ENCODE results near the gene OR4E1. TPM values are rescaled to one million over a fixed set of nuclear protein-coding genes. Genes with fewer than 3 reads are reported as not detected.

OR4E1 gene
- total RNA-seq, 2 donors from 2014 or later = 0.05 TPM; not detected in 1

- no peak for TF ChIP-seq CTCF (IDR thresholded peaks at IDR 0.05)
- no peak within 1 kb of the TSS for H3K9ac ChIP-seq (ENCODE audit: low read depth in 2 of 2, low read length in 2 of 2)
- no peak within 1 kb of the TSS for H3K4me3 ChIP-seq
- no peaks in the 10 kb centered on the region for H3K36me3 ChIP-seq
- no peaks in the 10 kb centered on the region for H3K4me1 ChIP-seq
- peak within 1 kb of the TSS; percentile 7 for H3K27ac ChIP-seq
- no peaks in the 10 kb centered on the region for H3K27me3 ChIP-seq
- no peaks in the 10 kb centered on the region for H3K9me3 ChIP-seq
- intact Hi-C loops (cut with DNase I) = no loop called here
- DNase-seq = peak; percentile 25
Measured at GRCh38 chr14:21653331-21653885, 20.2 kb downstream of the OR4E1 start, which contains the start of gene OR4E2. TSS of gene OR4E2 (plus strand) at chr14:21653835. CDS start at chr14:21665083, 11,248 bp downstream.

- H3K36me3 ChIP-seq = no peaks in the 10 kb centered on the region
- peak overlapping the region; percentile 7 for H3K27ac ChIP-seq
- no peaks in the 10 kb centered on the region for H3K4me1 ChIP-seq
- no peak for TF ChIP-seq CTCF (IDR thresholded peaks at IDR 0.05)
- intact Hi-C loops (cut with DNase I) = no loop called here
- no peak overlapping the region for H3K9ac ChIP-seq (ENCODE audit: low read depth in 2 of 2, low read length in 2 of 2)
- H3K27me3 ChIP-seq = no peaks in the 10 kb centered on the region
- no peak overlapping the region for H3K4me3 ChIP-seq
- H3K9me3 ChIP-seq = no peaks in the 10 kb centered on the region
- DNase-seq = peak; percentile 67
Measured at GRCh38 chr14:21652209-21652808, 21.3 kb downstream of the OR4E1 start.

- no peaks in the 10 kb centered on the region for H3K36me3 ChIP-seq
- intact Hi-C loops (cut with DNase I) = no loop called here
- no peak for DNase-seq
- H3K9ac ChIP-seq (ENCODE audit: low read depth in 2 of 2, low read length in 2 of 2) = no peak overlapping the region
- H3K27ac ChIP-seq = no peak overlapping the region
- H3K27me3 ChIP-seq = no peaks in the 10 kb centered on the region
- H3K9me3 ChIP-seq = no peaks in the 10 kb centered on the region
- H3K4me3 ChIP-seq = no peak overlapping the region
- TF ChIP-seq CTCF (IDR thresholded peaks at IDR 0.05) = no peak
- no peaks in the 10 kb centered on the region for H3K4me1 ChIP-seq
Measured at GRCh38 chr14:21647380-21647779, 26.2 kb downstream of the OR4E1 start.

GRCh38 chr14:21643407-21643806 lies 30.2 kb downstream of the OR4E1 start:
- Histone ChIP-seq H3K36me3 (no peaks in the 10 kb centered on the region), H3K27ac (no peak overlapping the region), H3K9ac (ENCODE audit: low read depth in 2 of 2, low read length in 2 of 2) (no peak overlapping the region), H3K4me3 (no peak overlapping the region), H3K4me1 (no peaks in the 10 kb centered on the region), H3K27me3 (no peaks in the 10 kb centered on the region), H3K9me3 (no peaks in the 10 kb centered on the region)
- intact Hi-C loops (cut with DNase I) = loop anchor here (5.0 kb wide), 1 partner anchor 89 kb away; no protein-coding TSS in a partner anchor
- no peak for TF ChIP-seq CTCF (IDR thresholded peaks at IDR 0.05)
- no peak for DNase-seq

GRCh38 chr14:21642683-21643082 lies 30.9 kb downstream of the OR4E1 start:
- no peaks in the 10 kb centered on the region for H3K9me3 ChIP-seq

More at GRCh38 chr14:21642683-21643082, 30.9 kb downstream of the OR4E1 start:
- intact Hi-C loops (cut with DNase I) = loop anchor here (5.0 kb wide), 1 partner anchor 90 kb away; no protein-coding TSS in a partner anchor
- TF ChIP-seq CTCF (IDR thresholded peaks at IDR 0.05) = no peak
- Histone ChIP-seq H3K36me3 (no peaks in the 10 kb centered on the region), H3K27me3 (no peaks in the 10 kb centered on the region), H3K9ac (ENCODE audit: low read depth in 2 of 2, low read length in 2 of 2) (no peak overlapping the region), H3K4me3 (no peak overlapping the region), H3K4me1 (no peaks in the 10 kb centered on the region), H3K27ac (no peak overlapping the region)
- DNase-seq = no peak
